Mesenteric fat pad (tissue), 1 donor: ENCODE data around the gene NPM1. TPM values are rescaled to one million over a fixed set of nuclear protein-coding genes. Genes with fewer than 3 reads are reported as not detected.
"Not testable (repeated sequence)": the region's sequence is repeated elsewhere in the genome, so short reads cannot be mapped to it uniquely, and the experiment has no call there.

Experiments
- DNase-seq: peaks from one replicate; pipeline ENCODE4 v3.0.0-alpha.2; 2020; ENCODE audit warnings: low spot score
- long read RNA-seq: library from polyadenylated mRNA; unstranded; transcript quantifications from one replicate; pipeline ENCODE4 v2.0.0, GENCODE V29; 2020
- total RNA-seq: library from RNA; stranded (reverse); fragmentation: NEBNext Ultra II Directional; extraction: Animal tissue kit (Norgen Biotek cat#: 25700); gene quantifications from one replicate; pipeline ENCODE4 v1.2.1, GENCODE V29; 2021
- donor health status: DM: yes; HTN: yes; CAD: no.

The NPM1 gene
- 526 TPM for total RNA-seq
- long read RNA-seq, transcript NPM1-201 (11 exons, 1,758 nt): major isoform, 1,517 of 1,715 reads
- long read RNA-seq, transcript NPM1-203 (10 exons, 1,598 nt): minor isoform, 122 of 1,715 reads
- long read RNA-seq, transcript NPM1-202 (10 exons, 1,237 nt): minor isoform, 26 of 1,715 reads
- long read RNA-seq, partial matches to known transcripts: 14 of 1,715 reads
- long read RNA-seq, other reads (novel, unspliced or antisense): 35 of 1,715 reads

- peak; percentile 98 for DNase-seq
Observed at GRCh38 chr5:171387345-171387969, at the start of gene NPM1. Gene NPM1 (plus strand): TSS chr5:171387849. CDS start chr5:171387949, 100 bp downstream.

GRCh38 chr5:171340042-171340441, 47.6 kb upstream of the NPM1 start:
- no peak for DNase-seq

GRCh38 chr5:171340491-171340890, 47.2 kb upstream of the NPM1 start:
- no peak for DNase-seq

- DNase-seq: peak; percentile 81
Observed at GRCh38 chr5:171342362-171343111, 45.1 kb upstream of the NPM1 start.

GRCh38 chr5:171344936-171345608, 42.6 kb upstream of the NPM1 start:
- peak; percentile 59 for DNase-seq

- DNase-seq: no peak
Observed at GRCh38 chr5:171351536-171352073, 36.0 kb upstream of the NPM1 start.

GRCh38 chr5:171355302-171355724, 32.3 kb upstream of the NPM1 start:
- DNase-seq: peak; percentile 12

- DNase-seq: peak; percentile 8
Observed at GRCh38 chr5:171357843-171358242, 29.8 kb upstream of the NPM1 start.

- peak; percentile 9 for DNase-seq
Observed at GRCh38 chr5:171361151-171361550, 26.5 kb upstream of the NPM1 start.

- not testable (repeated sequence) for DNase-seq
Observed at GRCh38 chr5:171363249-171363648, 24.4 kb upstream of the NPM1 start.

GRCh38 chr5:171363846-171364245, 23.8 kb upstream of the NPM1 start:
- no peak for DNase-seq

GRCh38 chr5:171365351-171365750, 22.3 kb upstream of the NPM1 start:
- peak; percentile 4 for DNase-seq

GRCh38 chr5:171366645-171367044, 21.0 kb upstream of the NPM1 start:
- DNase-seq: peak; percentile 71

- peak; percentile 57 for DNase-seq
Observed at GRCh38 chr5:171367424-171368370, 20.0 kb upstream of the NPM1 start.

- peak; percentile 83 for DNase-seq
Observed at GRCh38 chr5:171369056-171369455, 18.6 kb upstream of the NPM1 start.

- DNase-seq: no peak
Observed at GRCh38 chr5:171369898-171370297, 17.8 kb upstream of the NPM1 start.

- peak; percentile 5 for DNase-seq
Observed at GRCh38 chr5:171370881-171371280, 16.8 kb upstream of the NPM1 start.

- DNase-seq: peak; percentile 79
Observed at GRCh38 chr5:171371326-171371725, 16.3 kb upstream of the NPM1 start.

- DNase-seq: peak; percentile 49
Observed at GRCh38 chr5:171379961-171380360, 7.7 kb upstream of the NPM1 start.

- DNase-seq: peak; percentile 55
Observed at GRCh38 chr5:171384416-171384815, 3.2 kb upstream of the NPM1 start.
